Progenitor cell of endocrine pancreas (in vitro differentiated cells): Measurements from ENCODE around the gene ANKRD60. TPM values are rescaled to one million over a fixed set of nuclear protein-coding genes. Genes with fewer than 3 reads are reported as not detected.

Source experiments
- DNase-seq: peaks from one replicate; pipeline ENCODE4 v3.0.0; 2021; ENCODE audit warnings: low spot score; ENCODE audit not compliant: unreplicated experiment
- H3K27ac Mint-ChIP-seq: 2 replicates; pipeline ENCODE4 v1.8.0; 2021; ENCODE audit warnings: mild to moderate bottlenecking, moderate library complexity, mixed read lengths
- H3K27me3 Mint-ChIP-seq: 2 replicates; pipeline ENCODE4 v1.8.0; 2021; ENCODE audit warnings: mixed read lengths
- H3K36me3 Mint-ChIP-seq: 2 replicates; pipeline ENCODE4 v1.8.0; 2022; ENCODE audit warnings: mixed read lengths; ENCODE audit not compliant: insufficient read depth
- H3K4me1 Mint-ChIP-seq: 2 replicates; pipeline ENCODE4 v1.8.0; 2021; ENCODE audit warnings: low read depth, mixed read lengths
- H3K4me3 Mint-ChIP-seq: 2 replicates; pipeline ENCODE4 v1.8.0; 2021; ENCODE audit warnings: low read depth, mild to moderate bottlenecking, moderate library complexity, mixed read lengths
- H3K9me3 Mint-ChIP-seq: 2 replicates; pipeline ENCODE4 v1.8.0; 2021; ENCODE audit warnings: low read depth, mixed read lengths
- CTCF ChIP-seq: fragments of 200-600 bp; sonication (generic); IDR thresholded peaks from one replicate; pipeline ENCODE4 v1.5.0; 2021; ENCODE audit warnings: antibody characterized with exemption, mild to moderate bottlenecking; ENCODE audit not compliant: unreplicated experiment
- total RNA-seq: library from RNA; stranded (reverse); gene quantifications from 2 replicates; pipeline ENCODE4 v1.2.1, GENCODE V29; 2021

The ANKRD60 gene
- total RNA-seq, 1 donor from 2014 or later: not detected

- Mint-ChIP-seq H3K4me3 (no peak overlapping the region), H3K27me3 (peaks cover 54% of the 10 kb centered on the region), H3K4me1 (no peaks in the 10 kb centered on the region), H3K9me3 (peaks cover 7% of the 10 kb centered on the region), H3K27ac (no peak overlapping the region), H3K36me3 (no peaks in the 10 kb centered on the region)
- DNase-seq: no peak
- no peak for TF ChIP-seq CTCF
These were observed 9.1 kb downstream of the ANKRD60 start for GRCh38 chr20:58219342-58219700.

GRCh38 chr20:58218665-58219341 lies 9.7 kb downstream of the ANKRD60 start:
- H3K27ac Mint-ChIP-seq: no peak overlapping the region
- DNase-seq: no peak
- H3K9me3 Mint-ChIP-seq: peaks cover 7% of the 10 kb centered on the region
- no peak overlapping the region for H3K4me3 Mint-ChIP-seq
- no peaks in the 10 kb centered on the region for H3K4me1 Mint-ChIP-seq
- no peak for TF ChIP-seq CTCF
- no peaks in the 10 kb centered on the region for H3K36me3 Mint-ChIP-seq
- peaks cover 52% of the 10 kb centered on the region for H3K27me3 Mint-ChIP-seq

GRCh38 chr20:58216334-58216733 lies 12.1 kb downstream of the ANKRD60 start:
- no peak for DNase-seq
- H3K36me3 Mint-ChIP-seq: no peaks in the 10 kb centered on the region
- H3K4me3 Mint-ChIP-seq: no peak overlapping the region
- TF ChIP-seq CTCF: no peak
- no peak overlapping the region for H3K27ac Mint-ChIP-seq
- peaks cover 40% of the 10 kb centered on the region for H3K27me3 Mint-ChIP-seq
- peaks cover 7% of the 10 kb centered on the region for H3K9me3 Mint-ChIP-seq
- H3K4me1 Mint-ChIP-seq: no peaks in the 10 kb centered on the region

GRCh38 chr20:58215116-58215515 lies 13.3 kb downstream of the ANKRD60 start:
- no peak overlapping the region for H3K27ac Mint-ChIP-seq
- no peak for TF ChIP-seq CTCF
- peaks cover 7% of the 10 kb centered on the region for H3K9me3 Mint-ChIP-seq
- H3K36me3 Mint-ChIP-seq: no peaks in the 10 kb centered on the region
- peaks cover 41% of the 10 kb centered on the region for H3K27me3 Mint-ChIP-seq
- H3K4me1 Mint-ChIP-seq: no peaks in the 10 kb centered on the region
- no peak overlapping the region for H3K4me3 Mint-ChIP-seq
- DNase-seq: no peak

GRCh38 chr20:58214310-58214709 lies 14.1 kb downstream of the ANKRD60 start:
- no peaks in the 10 kb centered on the region for H3K36me3 Mint-ChIP-seq
- H3K27me3 Mint-ChIP-seq: peaks cover 41% of the 10 kb centered on the region
- no peak for TF ChIP-seq CTCF
- no peak for DNase-seq
- no peaks in the 10 kb centered on the region for H3K4me1 Mint-ChIP-seq
- H3K27ac Mint-ChIP-seq: no peak overlapping the region
- peaks cover 6% of the 10 kb centered on the region for H3K9me3 Mint-ChIP-seq
- no peak overlapping the region for H3K4me3 Mint-ChIP-seq
